ENCODE measurements around the gene NTRK2. TPM values are rescaled to one million over a fixed set of nuclear protein-coding genes. Genes with fewer than 3 reads are reported as not detected.

Gene NTRK2
- total RNA-seq, 5 donors from 2014 or later (not counting 1 experiment from before 2014, with no cell fraction given), result 0.05 to 0.39 (median 0.12) TPM; not detected in 1

DNA sequence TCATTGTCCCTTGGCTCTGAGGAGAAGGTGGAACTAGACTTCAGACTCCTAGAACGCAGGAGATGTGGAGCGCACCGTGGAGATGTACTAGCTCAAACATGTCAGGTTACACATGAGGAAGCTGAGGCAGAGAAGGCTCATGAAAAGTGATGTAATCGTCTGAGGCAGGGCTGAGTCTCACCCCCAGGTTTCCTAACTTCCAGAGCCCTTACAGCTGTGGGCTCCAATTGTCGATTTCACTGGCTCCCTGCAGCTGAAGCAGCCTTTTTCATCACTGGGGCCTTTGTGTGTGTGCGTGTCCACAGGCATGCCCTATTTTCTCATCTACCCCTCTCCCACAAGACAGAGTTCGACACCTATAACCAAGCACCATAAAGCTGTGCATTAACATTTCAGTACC is 370.6 kb downstream of the NTRK2 start:
- Mint-ChIP-seq H3K9me3 (no peaks in the 10 kb centered on the region), H3K27ac (no peak overlapping the region), H3K4me1 (no peaks in the 10 kb centered on the region), H3K36me3 (no peaks in the 10 kb centered on the region), H3K4me3 (no peak overlapping the region), H3K27me3 (peaks cover 3 to 5% of the 10 kb centered on the region in 2 donors)
- no peak overlapping the region for H3K27ac ChIP-seq (ENCODE audit: low read length)
- no peak for DNase-seq
- no peaks in the 10 kb centered on the region for H3K36me3 ChIP-seq (ENCODE audit: control insufficient read depth in 2 of 2, extremely low read depth in 1 of 2, insufficient read depth in 1 of 2, low read length in 1 of 2)
- CTCF ChIA-PET, result no interaction called here
- POLR2A ChIA-PET, result no interaction called here
- 83% methylated on average over 6 of the region's 7 CpGs for WGBS (ENCODE audit: insufficient coverage)
- H3K4me1 ChIP-seq (ENCODE audit: control insufficient read depth in 1 of 2, extremely low read depth in 1 of 2, insufficient read depth in 2 of 2, low read length in 2 of 2), result no peaks in the 10 kb centered on the region
- H3K9me3 ChIP-seq, result no peaks in the 10 kb centered on the region
- no peak for ATAC-seq (replicated peaks in 1 of 4)
- peaks cover 2 to 6% of the 10 kb centered on the region in 2 experiments for H3K27me3 ChIP-seq (replicated peaks in 1 of 2; ENCODE audit: control insufficient read depth in 2 of 2, extremely low read depth in 1 of 2, insufficient read depth in 2 of 2, low read length in 1 of 2)
- H3K4me3 ChIP-seq (ENCODE audit: control insufficient read depth in 1 of 2, extremely low read depth in 1 of 2, low read length in 1 of 2), result no peak overlapping the region

DNA sequence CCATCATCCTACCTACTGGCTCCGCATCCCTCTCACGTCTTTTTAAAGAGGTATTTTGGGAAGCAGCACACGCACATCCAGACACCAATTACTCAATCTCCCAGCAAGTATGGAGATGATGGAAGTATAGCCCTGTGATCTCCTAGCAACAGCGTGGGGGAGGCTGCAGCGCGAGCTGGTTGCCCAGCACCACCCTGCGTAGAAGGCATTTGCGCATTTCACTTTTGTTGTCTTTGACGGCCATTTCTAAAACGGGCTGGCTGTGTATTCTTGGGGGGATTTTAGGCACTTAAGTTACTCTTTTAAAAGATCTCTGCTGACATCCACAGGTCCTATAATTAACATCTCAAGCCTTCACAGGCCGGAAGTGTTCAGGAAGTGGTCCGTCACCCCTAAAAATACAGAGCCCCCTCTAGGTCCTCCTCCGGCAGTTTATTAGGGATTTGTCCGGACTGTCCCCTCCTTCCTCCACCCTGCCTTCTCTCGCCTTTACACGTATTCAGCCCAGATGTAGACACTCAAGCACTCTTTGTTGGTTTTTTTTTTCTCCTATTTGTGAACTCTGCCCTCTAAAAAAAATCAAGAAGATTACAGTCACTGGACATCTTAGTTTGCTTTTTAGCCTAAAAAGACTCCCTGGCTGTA is 371.4 kb downstream of the NTRK2 start:
- POLR2A ChIA-PET, result no interaction called here
- peaks cover 2 to 6% of the 10 kb centered on the region in 2 experiments for H3K27me3 ChIP-seq (replicated peaks in 1 of 2; ENCODE audit: control insufficient read depth in 2 of 2, extremely low read depth in 1 of 2, insufficient read depth in 2 of 2, low read length in 1 of 2)
- H3K27ac Mint-ChIP-seq, result no peak overlapping the region
- no peak overlapping the region for H3K4me3 Mint-ChIP-seq
- CTCF ChIA-PET, result no interaction called here
- peaks cover 3 to 5% of the 10 kb centered on the region in 2 donors for H3K27me3 Mint-ChIP-seq
- WGBS (ENCODE audit: insufficient coverage), result 20% methylated on average over 6 of the region's 16 CpGs
- ATAC-seq (replicated peaks in 1 of 4) (no peak), DNase-seq (no peak)
- H3K4me1 ChIP-seq (ENCODE audit: control insufficient read depth in 1 of 2, extremely low read depth in 1 of 2, insufficient read depth in 2 of 2, low read length in 2 of 2), result no peaks in the 10 kb centered on the region
- H3K4me3 ChIP-seq (ENCODE audit: control insufficient read depth in 1 of 2, extremely low read depth in 1 of 2, low read length in 1 of 2), result no peak overlapping the region
- H3K4me1 Mint-ChIP-seq, result no peaks in the 10 kb centered on the region
- no peaks in the 10 kb centered on the region for H3K36me3 Mint-ChIP-seq
- no peaks in the 10 kb centered on the region for H3K36me3 ChIP-seq (ENCODE audit: control insufficient read depth in 2 of 2, extremely low read depth in 1 of 2, insufficient read depth in 1 of 2, low read length in 1 of 2)
- no peak overlapping the region for H3K27ac ChIP-seq (ENCODE audit: low read length)
- H3K9me3 Mint-ChIP-seq, result peaks cover 0 to 2% (median 0%) of the 10 kb centered on the region in 3 donors
- no peaks in the 10 kb centered on the region for H3K9me3 ChIP-seq

DNA sequence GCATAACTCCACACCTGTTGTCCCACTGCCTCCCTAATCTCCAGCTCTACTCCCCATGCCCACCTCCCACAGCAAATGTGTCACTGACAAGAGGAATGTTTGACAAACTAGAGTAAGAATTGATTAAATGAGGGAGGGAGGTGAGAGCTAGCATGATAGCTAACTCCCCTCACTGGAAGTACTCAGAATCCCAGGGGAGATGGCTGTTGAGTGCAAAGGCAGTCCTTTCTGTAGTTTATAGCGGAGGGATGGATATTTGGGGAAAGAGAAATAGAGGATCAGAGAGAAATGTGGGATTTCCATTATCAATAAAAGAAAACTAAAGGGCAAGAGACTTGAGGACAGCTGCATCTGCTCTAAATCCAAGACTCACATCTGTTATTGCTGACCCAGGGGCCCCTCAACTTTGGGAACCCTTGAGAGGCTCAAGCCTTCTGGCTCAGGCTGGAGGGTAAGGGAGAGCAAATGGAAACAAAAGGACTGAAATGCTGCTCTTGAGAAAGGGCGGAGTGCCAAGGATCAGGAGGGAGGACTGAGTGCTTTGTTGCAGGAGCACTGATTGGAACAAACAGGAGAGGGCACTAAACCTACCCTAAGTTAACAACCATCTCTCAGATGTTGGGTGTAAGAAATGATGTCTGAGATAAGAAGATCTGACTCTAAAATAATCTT is 372.1 kb downstream of the NTRK2 start:
- Mint-ChIP-seq H3K4me1 (no peaks in the 10 kb centered on the region), H3K9me3 (peaks cover 0 to 3% (median 0%) of the 10 kb centered on the region in 3 donors), H3K27me3 (peaks cover 3 to 5% of the 10 kb centered on the region in 2 donors), H3K36me3 (no peaks in the 10 kb centered on the region), H3K27ac (no peak overlapping the region), H3K4me3 (no peak overlapping the region)
- H3K4me1 ChIP-seq (ENCODE audit: control insufficient read depth in 1 of 2, extremely low read depth in 1 of 2, insufficient read depth in 2 of 2, low read length in 2 of 2), result no peaks in the 10 kb centered on the region
- CTCF ChIA-PET, result no interaction called here
- H3K9me3 ChIP-seq, result no peaks in the 10 kb centered on the region
- peaks cover 2 to 6% of the 10 kb centered on the region in 2 experiments for H3K27me3 ChIP-seq (replicated peaks in 1 of 2; ENCODE audit: control insufficient read depth in 2 of 2, extremely low read depth in 1 of 2, insufficient read depth in 2 of 2, low read length in 1 of 2)
- ATAC-seq (replicated peaks in 1 of 4) (no peak), DNase-seq (no peak)
- H3K27ac ChIP-seq (ENCODE audit: low read length), result no peak overlapping the region
- no peaks in the 10 kb centered on the region for H3K36me3 ChIP-seq (ENCODE audit: control insufficient read depth in 2 of 2, extremely low read depth in 1 of 2, insufficient read depth in 1 of 2, low read length in 1 of 2)
- no peak overlapping the region for H3K4me3 ChIP-seq (ENCODE audit: control insufficient read depth in 1 of 2, extremely low read depth in 1 of 2, low read length in 1 of 2)
- POLR2A ChIA-PET, result no interaction called here
- no CpG with 5 or more reads among the region's 2 CpGs for WGBS (ENCODE audit: insufficient coverage)

DNA sequence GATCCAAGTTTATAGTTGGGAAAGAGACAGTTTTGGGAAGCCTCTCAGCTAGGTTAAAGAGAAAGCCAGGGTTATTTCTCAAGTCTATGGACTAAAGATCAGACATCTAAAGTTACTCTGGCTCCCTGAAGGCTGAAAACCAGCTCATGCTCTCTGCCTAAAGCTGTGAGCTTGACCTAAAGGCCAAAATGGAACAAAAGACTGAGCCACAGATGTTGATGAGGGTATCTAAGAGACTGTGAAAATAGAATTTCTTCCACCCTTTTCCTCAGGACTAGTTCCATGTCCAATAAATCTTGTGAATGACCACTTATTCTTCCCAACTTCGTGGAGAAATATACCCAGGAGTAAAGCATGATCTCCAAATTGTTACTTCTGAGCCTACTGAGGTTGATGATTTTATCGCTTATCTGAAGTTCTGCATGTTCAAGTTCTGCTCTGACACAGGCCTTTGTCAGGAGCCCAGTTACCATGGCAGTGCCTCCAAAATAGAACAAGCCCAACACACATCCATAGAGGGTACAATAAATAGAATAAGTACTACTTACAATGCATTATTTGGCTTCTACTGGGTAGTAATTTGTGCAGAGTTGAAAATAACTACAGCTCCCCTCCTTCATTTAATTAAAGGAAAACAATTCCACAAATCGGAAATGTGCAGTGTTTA is 373.6 kb downstream of the NTRK2 start:
- H3K36me3 Mint-ChIP-seq, result no peaks in the 10 kb centered on the region
- H3K27ac ChIP-seq (ENCODE audit: low read length), result no peak overlapping the region
- ATAC-seq (replicated peaks in 1 of 4) (no peak), DNase-seq (no peak)
- no peaks in the 10 kb centered on the region for H3K4me1 Mint-ChIP-seq
- no peaks in the 10 kb centered on the region for H3K4me1 ChIP-seq (ENCODE audit: control insufficient read depth in 1 of 2, extremely low read depth in 1 of 2, insufficient read depth in 2 of 2, low read length in 2 of 2)
- no peaks in the 10 kb centered on the region for H3K36me3 ChIP-seq (ENCODE audit: control insufficient read depth in 2 of 2, extremely low read depth in 1 of 2, insufficient read depth in 1 of 2, low read length in 1 of 2)
- H3K27ac Mint-ChIP-seq, result no peak overlapping the region
- H3K9me3 ChIP-seq, result no peaks in the 10 kb centered on the region
- H3K27me3 ChIP-seq (replicated peaks in 1 of 2; ENCODE audit: control insufficient read depth in 2 of 2, extremely low read depth in 1 of 2, insufficient read depth in 2 of 2, low read length in 1 of 2), result peaks cover 2 to 6% of the 10 kb centered on the region in 2 experiments
- POLR2A ChIA-PET, result no interaction called here
- no peak overlapping the region for H3K4me3 ChIP-seq (ENCODE audit: control insufficient read depth in 1 of 2, extremely low read depth in 1 of 2, low read length in 1 of 2)
- no peak overlapping the region for H3K4me3 Mint-ChIP-seq
- peaks cover 0 to 3% (median 0%) of the 10 kb centered on the region in 3 donors for H3K9me3 Mint-ChIP-seq
- peaks cover 3 to 5% of the 10 kb centered on the region in 2 donors for H3K27me3 Mint-ChIP-seq
- WGBS (ENCODE audit: insufficient coverage), result 17% methylated on average over 1 of the region's 3 CpGs
- CTCF ChIA-PET, result no interaction called here

DNA sequence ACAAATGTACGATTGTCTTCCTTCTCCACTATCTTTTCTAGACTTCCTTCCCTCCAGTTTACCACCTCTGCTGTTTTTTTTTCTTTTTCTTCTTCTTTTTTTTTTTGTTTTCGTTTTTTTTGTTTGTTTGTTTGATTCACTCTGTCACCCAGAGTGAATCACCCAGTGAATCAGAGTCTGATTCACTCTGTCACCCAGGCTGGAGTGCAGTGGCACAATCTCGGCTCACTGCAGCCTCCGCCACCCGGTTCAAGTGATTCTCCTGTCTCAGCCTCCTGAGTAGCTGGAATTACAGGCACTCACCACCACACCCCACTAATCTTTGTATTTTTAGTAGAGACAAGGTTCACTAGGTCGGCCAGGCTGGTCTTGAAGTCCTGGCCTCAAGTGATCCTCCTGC is 375.7 kb downstream of the NTRK2 start:
- Mint-ChIP-seq H3K36me3 (no peaks in the 10 kb centered on the region), H3K27ac (no peak overlapping the region), H3K27me3 (peaks cover 0 to under 1% of the 10 kb centered on the region in 2 donors), H3K9me3 (peaks cover 0 to 3% (median 0%) of the 10 kb centered on the region in 3 donors), H3K4me3 (no peak overlapping the region), H3K4me1 (no peaks in the 10 kb centered on the region)
- H3K27me3 ChIP-seq (replicated peaks in 1 of 2; ENCODE audit: control insufficient read depth in 2 of 2, extremely low read depth in 1 of 2, insufficient read depth in 2 of 2, low read length in 1 of 2), result peaks cover 2 to 6% of the 10 kb centered on the region in 2 experiments
- no peak overlapping the region for H3K4me3 ChIP-seq (ENCODE audit: control insufficient read depth in 1 of 2, extremely low read depth in 1 of 2, low read length in 1 of 2)
- no peak for ATAC-seq (replicated peaks in 1 of 4)
- ChIA-PET CTCF (no interaction called here), POLR2A (no interaction called here)
- H3K27ac ChIP-seq (ENCODE audit: low read length), result no peak overlapping the region
- H3K4me1 ChIP-seq (ENCODE audit: control insufficient read depth in 1 of 2, extremely low read depth in 1 of 2, insufficient read depth in 2 of 2, low read length in 2 of 2), result no peaks in the 10 kb centered on the region
- H3K9me3 ChIP-seq, result no peaks in the 10 kb centered on the region
- WGBS (ENCODE audit: insufficient coverage), result 20% methylated on average over 1 of the region's 6 CpGs
- H3K36me3 ChIP-seq (ENCODE audit: control insufficient read depth in 2 of 2, extremely low read depth in 1 of 2, insufficient read depth in 1 of 2, low read length in 1 of 2), result no peaks in the 10 kb centered on the region
- no peak for DNase-seq

DNA sequence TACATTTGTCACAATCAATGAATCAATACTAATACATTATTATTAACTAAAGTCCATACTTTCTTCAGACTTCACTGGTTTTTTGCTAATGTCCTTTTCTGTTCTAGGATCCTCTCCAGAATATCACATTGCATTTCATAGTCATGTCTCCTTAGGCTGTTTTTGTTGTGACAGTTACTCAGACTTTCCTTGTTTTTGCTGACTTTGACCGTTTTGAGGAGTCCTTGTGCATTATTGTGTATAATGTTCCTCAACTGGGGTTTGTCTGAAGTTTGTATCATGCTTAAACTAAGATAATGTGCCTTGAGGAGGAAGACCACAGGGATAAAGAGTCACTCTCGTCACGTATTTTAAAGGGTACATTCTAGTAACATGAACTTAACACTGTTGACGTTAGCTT is 376.9 kb downstream of the NTRK2 start:
- ATAC-seq (replicated peaks in 1 of 4) (no peak), DNase-seq (no peak)
- Mint-ChIP-seq H3K36me3 (no peaks in the 10 kb centered on the region), H3K4me1 (no peaks in the 10 kb centered on the region), H3K9me3 (peaks cover 0 to 7% (median 2%) of the 10 kb centered on the region in 3 donors), H3K27ac (no peak overlapping the region), H3K4me3 (no peak overlapping the region), H3K27me3 (peaks cover 0 to 3% of the 10 kb centered on the region in 2 donors)
- no peak overlapping the region for H3K4me3 ChIP-seq (ENCODE audit: control insufficient read depth in 1 of 2, extremely low read depth in 1 of 2, low read length in 1 of 2)
- 81% methylated on average over 3 of the region's 4 CpGs for WGBS (ENCODE audit: insufficient coverage)
- H3K27ac ChIP-seq (ENCODE audit: low read length), result no peak overlapping the region
- ChIA-PET POLR2A (no interaction called here), CTCF (no interaction called here)
- H3K36me3 ChIP-seq (ENCODE audit: control insufficient read depth in 2 of 2, extremely low read depth in 1 of 2, insufficient read depth in 1 of 2, low read length in 1 of 2), result no peaks in the 10 kb centered on the region
- H3K4me1 ChIP-seq (ENCODE audit: control insufficient read depth in 1 of 2, extremely low read depth in 1 of 2, insufficient read depth in 2 of 2, low read length in 2 of 2), result no peaks in the 10 kb centered on the region
- no peaks in the 10 kb centered on the region for H3K9me3 ChIP-seq
- no peaks in the 10 kb centered on the region for H3K27me3 ChIP-seq (replicated peaks in 1 of 2; ENCODE audit: control insufficient read depth in 2 of 2, extremely low read depth in 1 of 2, insufficient read depth in 2 of 2, low read length in 1 of 2)
